ENCODE data around the gene PDSS2.
"Not testable (repeated sequence)": the region's sequence is repeated elsewhere in the genome, so short reads cannot be mapped to it uniquely, and the experiment has no call there.

Gene PDSS2

GRCh38 chr6:107488875-107489635 lies 29.7 kb upstream of the PDSS2 start:
- no peak for TF ChIP-seq CTCF (conservative IDR thresholded peaks at IDR 0.05; ENCODE audit: low read depth, low read length)
- Histone ChIP-seq H3K4me1 (ENCODE audit: low read depth, poor library complexity, severe bottlenecking) (peaks cover 27% of the 10 kb centered on the region), H3K4me2 (peak overlapping the region; percentile 42; the same call in 1 of the 2 replicates), H3K36me3 (ENCODE audit: insufficient read depth) (no peaks in the 10 kb centered on the region), H2AFZ (ENCODE audit: low read depth) (peak overlapping the region; percentile 52; the same call in 1 of the 2 replicates), H3K4me3 (IDR thresholded peaks at IDR 0.05; ENCODE audit: insufficient read depth, low read depth, low read length) (no peak overlapping the region), H4K20me1 (ENCODE audit: insufficient read depth) (no peaks in the 10 kb centered on the region), H3K27me3 (ENCODE audit: insufficient read depth, low read depth) (no peaks in the 10 kb centered on the region), H3K79me2 (ENCODE audit: insufficient read depth, low read depth) (peaks cover 20% of the 10 kb centered on the region; the same call in 1 of the 2 replicates), H3K9ac (no peak overlapping the region), H3K27ac (no peak overlapping the region)

- Histone ChIP-seq H3K4me1 (ENCODE audit: low read depth, poor library complexity, severe bottlenecking) (peaks cover 20% of the 10 kb centered on the region), H2AFZ (ENCODE audit: low read depth) (no peak overlapping the region), H4K20me1 (ENCODE audit: insufficient read depth) (no peaks in the 10 kb centered on the region), H3K4me2 (no peak overlapping the region), H3K9ac (no peak overlapping the region), H3K4me3 (IDR thresholded peaks at IDR 0.05; ENCODE audit: insufficient read depth, low read depth, low read length) (no peak overlapping the region), H3K36me3 (ENCODE audit: insufficient read depth) (no peaks in the 10 kb centered on the region), H3K79me2 (ENCODE audit: insufficient read depth, low read depth) (peaks cover 20% of the 10 kb centered on the region; the same call in 1 of the 2 replicates), H3K27ac (no peak overlapping the region), H3K27me3 (ENCODE audit: insufficient read depth, low read depth) (no peaks in the 10 kb centered on the region)
- no peak for TF ChIP-seq CTCF (conservative IDR thresholded peaks at IDR 0.05; ENCODE audit: low read depth, low read length)
Observed at GRCh38 chr6:107488174-107488874, 29.0 kb upstream of the PDSS2 start.

- no peak for TF ChIP-seq CTCF (conservative IDR thresholded peaks at IDR 0.05; ENCODE audit: low read depth, low read length)
- no peaks in the 10 kb centered on the region for H3K4me1 ChIP-seq (ENCODE audit: low read depth, poor library complexity, severe bottlenecking)
- H3K79me2 ChIP-seq (ENCODE audit: insufficient read depth, low read depth): no peaks in the 10 kb centered on the region
- no peaks in the 10 kb centered on the region for H3K36me3 ChIP-seq (ENCODE audit: insufficient read depth)
- H3K9ac ChIP-seq: no peak overlapping the region
- no peak overlapping the region for H3K27ac ChIP-seq
- H4K20me1 ChIP-seq (ENCODE audit: insufficient read depth): no peaks in the 10 kb centered on the region
- H3K4me2 ChIP-seq: no peak overlapping the region
- no peak overlapping the region for H2AFZ ChIP-seq (ENCODE audit: low read depth)
- no peaks in the 10 kb centered on the region for H3K27me3 ChIP-seq (ENCODE audit: insufficient read depth, low read depth)
- no peak overlapping the region for H3K4me3 ChIP-seq (IDR thresholded peaks at IDR 0.05; ENCODE audit: insufficient read depth, low read depth, low read length)
Observed at GRCh38 chr6:107485157-107485556, 25.8 kb upstream of the PDSS2 start.

GRCh38 chr6:107479089-107479690 lies 19.8 kb upstream of the PDSS2 start:
- H3K27me3 ChIP-seq (ENCODE audit: insufficient read depth, low read depth): no peaks in the 10 kb centered on the region
- H3K79me2 ChIP-seq (ENCODE audit: insufficient read depth, low read depth): no peaks in the 10 kb centered on the region
- TF ChIP-seq CTCF (conservative IDR thresholded peaks at IDR 0.05; ENCODE audit: low read depth, low read length): no peak
- H3K27ac ChIP-seq: no peak overlapping the region
- H3K4me3 ChIP-seq (IDR thresholded peaks at IDR 0.05; ENCODE audit: insufficient read depth, low read depth, low read length): no peak overlapping the region
- H3K4me2 ChIP-seq: no peak overlapping the region
- H3K9ac ChIP-seq: no peak overlapping the region
- H4K20me1 ChIP-seq (ENCODE audit: insufficient read depth): no peaks in the 10 kb centered on the region
- H2AFZ ChIP-seq (ENCODE audit: low read depth): no peak overlapping the region
- H3K4me1 ChIP-seq (ENCODE audit: low read depth, poor library complexity, severe bottlenecking): no peaks in the 10 kb centered on the region
- no peaks in the 10 kb centered on the region for H3K36me3 ChIP-seq (ENCODE audit: insufficient read depth)

GRCh38 chr6:107475826-107476225 lies 16.5 kb upstream of the PDSS2 start:
- H4K20me1 ChIP-seq (ENCODE audit: insufficient read depth); H3K27me3 ChIP-seq (ENCODE audit: insufficient read depth, low read depth); H3K36me3 ChIP-seq (ENCODE audit: insufficient read depth); H2AFZ ChIP-seq (ENCODE audit: low read depth); H3K4me2 ChIP-seq; H3K79me2 ChIP-seq (ENCODE audit: insufficient read depth, low read depth); H3K4me3 ChIP-seq (IDR thresholded peaks at IDR 0.05; ENCODE audit: insufficient read depth, low read depth, low read length); H3K9ac ChIP-seq; H3K27ac ChIP-seq; H3K4me1 ChIP-seq (ENCODE audit: low read depth, poor library complexity, severe bottlenecking): not testable (repeated sequence)

- H3K4me3 ChIP-seq (IDR thresholded peaks at IDR 0.05; ENCODE audit: insufficient read depth, low read depth, low read length); H3K4me1 ChIP-seq (ENCODE audit: low read depth, poor library complexity, severe bottlenecking); H3K79me2 ChIP-seq (ENCODE audit: insufficient read depth, low read depth); H3K36me3 ChIP-seq (ENCODE audit: insufficient read depth); H3K27me3 ChIP-seq (ENCODE audit: insufficient read depth, low read depth); H3K4me2 ChIP-seq; H4K20me1 ChIP-seq (ENCODE audit: insufficient read depth); H3K27ac ChIP-seq; H3K9ac ChIP-seq; H2AFZ ChIP-seq (ENCODE audit: low read depth): not testable (repeated sequence)
Observed at GRCh38 chr6:107475360-107475759, 16.0 kb upstream of the PDSS2 start.
